Measurements from ENCODE around the gene GADD45G. TPM values are rescaled to one million over a fixed set of nuclear protein-coding genes. Genes with fewer than 3 reads are reported as not detected.

The GADD45G gene
- polyA plus RNA-seq, 4 donors, result 2.9 to 5.5 (median 4.0) TPM

GRCh38 chr9:89606624-89607311 lies 2.0 kb downstream of the GADD45G start:
- no peak for DNase-seq (ENCODE audit: low read depth in 4 of 4, low spot score in 2 of 4)

DNA sequence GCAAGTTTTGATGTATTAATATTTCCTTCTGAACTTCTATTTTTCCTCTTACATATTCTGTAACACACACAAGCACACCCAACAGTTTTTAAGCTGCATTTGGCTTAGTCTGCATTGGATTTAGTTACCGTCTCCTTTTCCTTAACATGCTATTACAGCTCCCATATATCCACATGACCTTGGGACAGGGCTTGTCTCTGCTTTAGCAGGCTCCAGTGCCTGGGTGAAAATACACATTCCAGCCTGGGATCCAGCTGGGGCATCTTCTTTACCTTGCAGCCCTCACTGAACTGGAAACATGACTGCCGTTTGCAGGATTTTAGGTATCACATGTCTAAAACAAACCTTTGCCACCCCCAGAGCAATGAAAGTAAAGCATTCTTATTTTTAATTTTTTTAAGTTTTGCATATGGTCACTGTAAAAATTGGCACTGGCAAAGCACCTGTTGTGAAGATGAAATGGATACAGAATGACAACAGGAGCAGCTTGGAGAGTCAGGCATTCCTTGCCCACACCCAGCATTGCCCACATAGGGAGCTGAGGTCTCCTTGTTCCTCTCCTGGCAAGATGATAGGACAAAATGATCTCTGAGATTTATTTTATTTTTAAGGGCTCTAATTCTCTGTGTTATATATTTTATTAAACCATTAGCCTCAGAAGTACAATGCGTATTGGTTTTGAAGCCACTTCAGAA lies 4.0 kb downstream of the GADD45G start:
- no peak for DNase-seq (ENCODE audit: low read depth in 4 of 4, low spot score in 2 of 4)

- DNase-seq (ENCODE audit: low read depth in 4 of 4, low spot score in 2 of 4), result no peak
Measured at GRCh38 chr9:89609426-89610006, 4.7 kb downstream of the GADD45G start.

DNA sequence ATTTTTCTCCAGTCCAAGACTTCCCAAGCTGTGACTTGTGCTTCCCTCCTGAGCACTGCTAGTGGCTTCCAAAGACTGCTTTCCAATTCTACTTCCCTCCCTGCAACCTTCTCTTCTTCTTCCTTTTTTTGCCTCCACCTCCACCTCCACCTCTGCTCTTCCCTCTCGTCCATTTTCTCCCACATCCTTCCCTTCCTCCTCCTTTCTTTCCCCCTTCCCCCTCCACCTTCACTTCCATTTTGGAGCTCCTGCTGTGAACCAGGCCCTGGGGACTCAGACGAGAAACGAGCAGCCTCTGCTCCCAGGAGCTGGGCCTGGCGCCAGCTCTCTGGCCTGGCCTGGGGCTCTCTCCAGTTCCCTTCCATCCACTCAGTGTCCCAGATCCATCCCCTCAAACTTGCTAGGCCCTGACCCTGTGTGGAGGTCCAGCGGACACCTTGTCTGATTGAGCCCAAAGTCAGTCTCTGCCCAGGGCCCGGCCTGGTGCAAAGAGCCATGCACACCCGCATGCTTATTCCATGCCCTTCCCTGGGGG lies 5.6 kb downstream of the GADD45G start:
- no peak for DNase-seq (ENCODE audit: low read depth in 4 of 4, low spot score in 2 of 4)

DNA sequence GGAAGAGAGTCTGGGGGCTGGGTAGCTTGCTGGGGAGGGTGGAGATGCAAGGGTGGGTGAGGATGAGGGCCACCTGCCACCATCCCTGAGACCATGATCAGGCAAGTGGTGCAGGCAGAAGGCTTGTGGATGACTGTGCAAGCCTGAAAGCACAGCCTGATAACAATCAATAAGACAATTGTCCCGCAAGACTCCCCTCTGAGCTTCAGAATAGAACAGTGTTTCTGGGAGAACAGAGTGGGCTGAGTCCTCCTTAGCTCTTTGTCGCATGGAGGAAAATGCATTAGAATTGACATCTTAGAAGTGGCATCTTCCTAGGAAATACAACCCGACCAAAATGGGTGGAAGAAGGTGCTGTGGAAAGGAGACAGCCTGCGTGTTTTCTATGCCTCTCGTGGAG lies 6.6 kb downstream of the GADD45G start:
- DNase-seq (ENCODE audit: low read depth in 4 of 4, low spot score in 2 of 4), result no peak

DNA sequence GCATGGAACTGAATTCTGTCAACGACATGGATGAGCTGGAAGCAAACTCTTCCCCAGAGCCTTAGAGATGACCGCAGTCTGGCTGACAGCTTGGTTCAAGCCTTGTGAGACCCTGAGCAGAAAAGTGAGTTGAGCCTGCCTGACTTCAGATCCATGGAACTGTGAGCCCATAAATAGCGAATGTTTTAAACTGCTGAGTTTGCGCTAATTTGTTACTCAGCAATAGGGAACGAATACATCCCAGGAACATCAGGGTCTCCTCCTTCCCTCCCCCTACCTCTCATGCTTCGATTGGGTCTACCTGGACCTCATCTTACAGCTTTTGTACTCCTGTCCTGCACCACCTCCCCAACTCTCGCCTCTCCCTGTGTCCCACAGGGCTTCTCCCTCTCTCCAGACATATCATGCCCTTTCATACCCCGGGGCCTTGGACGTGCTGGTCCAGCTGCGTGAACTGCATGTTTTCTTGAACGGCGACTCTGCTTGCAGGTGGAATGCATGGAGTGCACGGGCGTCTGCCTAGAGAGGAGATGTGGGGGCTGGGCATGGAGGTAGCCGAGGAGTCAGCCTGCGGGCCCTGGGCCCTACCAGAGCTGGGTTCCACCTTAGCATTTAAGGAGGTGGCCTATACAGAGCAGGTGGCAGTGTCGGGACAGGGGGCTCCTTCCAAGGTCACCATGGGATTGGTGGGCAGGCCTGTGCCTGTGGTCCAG lies 7.9 kb downstream of the GADD45G start:
- DNase-seq (ENCODE audit: low read depth in 4 of 4, low spot score in 2 of 4), result no peak

- no peak for DNase-seq (ENCODE audit: low read depth in 4 of 4, low spot score in 2 of 4)
Measured at GRCh38 chr9:89613912-89614892, 9.4 kb downstream of the GADD45G start.

DNA sequence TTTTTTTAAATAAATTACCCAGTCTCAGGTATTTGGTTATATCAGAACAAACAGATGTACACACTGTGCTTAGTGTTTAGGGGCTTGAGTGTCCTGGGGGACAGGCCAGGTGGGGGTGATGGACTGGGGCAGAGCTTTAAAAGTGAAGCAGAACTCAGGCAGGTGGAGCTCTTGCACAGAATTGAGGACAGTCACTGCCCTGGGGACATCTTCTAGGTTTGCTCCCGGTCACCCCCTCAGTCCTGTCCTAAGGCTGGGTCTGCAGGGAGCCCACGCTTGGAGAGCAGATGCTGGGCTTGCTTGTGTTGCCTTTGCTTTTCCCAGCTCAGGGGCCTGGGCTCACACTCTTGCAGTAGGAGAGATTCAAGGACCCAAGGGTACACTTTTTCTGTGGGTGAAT lies 10.8 kb downstream of the GADD45G start:
- DNase-seq (ENCODE audit: low read depth in 4 of 4, low spot score in 2 of 4), result no peak

GRCh38 chr9:89616411-89616810 lies 11.6 kb downstream of the GADD45G start:
- no peak for DNase-seq (ENCODE audit: low read depth in 4 of 4, low spot score in 2 of 4)

DNA sequence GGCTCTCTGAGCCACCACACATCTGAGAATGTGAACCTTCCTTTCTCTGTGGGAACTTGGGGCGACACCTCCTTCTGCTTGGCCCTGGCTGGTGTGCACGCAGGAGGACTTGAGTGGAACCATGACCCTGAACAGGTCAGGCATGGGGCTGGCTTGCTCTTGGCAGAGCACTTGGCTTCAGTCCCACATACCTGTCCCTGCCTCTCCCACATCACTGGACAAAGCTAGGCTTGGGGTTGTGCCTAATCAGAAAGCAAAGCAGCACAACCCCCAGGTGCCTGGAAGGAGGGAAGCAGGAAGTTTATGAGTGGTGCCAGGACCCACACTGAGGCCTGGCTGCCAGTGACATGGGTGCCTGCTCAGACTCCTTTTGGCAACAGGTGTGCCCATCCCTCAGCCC lies 13.2 kb downstream of the GADD45G start:
- no peak for DNase-seq (ENCODE audit: low read depth in 4 of 4, low spot score in 2 of 4)

DNA sequence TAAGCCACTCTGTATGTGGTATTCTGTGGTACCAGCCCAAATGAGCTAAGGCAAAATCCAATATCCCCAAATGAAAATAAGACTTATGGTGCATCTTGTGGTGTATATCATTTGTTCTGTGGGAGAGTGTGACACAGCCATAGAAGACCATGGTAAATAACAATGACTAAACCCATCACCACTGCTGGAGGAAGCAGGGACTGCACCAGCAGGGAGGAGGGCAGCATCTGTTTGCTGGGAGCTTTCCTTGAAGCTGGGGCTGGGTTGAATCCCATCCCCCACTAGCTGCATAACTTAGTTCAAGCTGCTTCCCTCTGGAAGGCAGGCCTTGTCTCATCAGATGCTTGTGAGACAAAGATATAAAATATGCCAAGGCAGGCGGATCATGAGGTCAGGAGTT lies 14.2 kb downstream of the GADD45G start:
- no peak for DNase-seq (ENCODE audit: low read depth in 4 of 4, low spot score in 2 of 4)

DNA sequence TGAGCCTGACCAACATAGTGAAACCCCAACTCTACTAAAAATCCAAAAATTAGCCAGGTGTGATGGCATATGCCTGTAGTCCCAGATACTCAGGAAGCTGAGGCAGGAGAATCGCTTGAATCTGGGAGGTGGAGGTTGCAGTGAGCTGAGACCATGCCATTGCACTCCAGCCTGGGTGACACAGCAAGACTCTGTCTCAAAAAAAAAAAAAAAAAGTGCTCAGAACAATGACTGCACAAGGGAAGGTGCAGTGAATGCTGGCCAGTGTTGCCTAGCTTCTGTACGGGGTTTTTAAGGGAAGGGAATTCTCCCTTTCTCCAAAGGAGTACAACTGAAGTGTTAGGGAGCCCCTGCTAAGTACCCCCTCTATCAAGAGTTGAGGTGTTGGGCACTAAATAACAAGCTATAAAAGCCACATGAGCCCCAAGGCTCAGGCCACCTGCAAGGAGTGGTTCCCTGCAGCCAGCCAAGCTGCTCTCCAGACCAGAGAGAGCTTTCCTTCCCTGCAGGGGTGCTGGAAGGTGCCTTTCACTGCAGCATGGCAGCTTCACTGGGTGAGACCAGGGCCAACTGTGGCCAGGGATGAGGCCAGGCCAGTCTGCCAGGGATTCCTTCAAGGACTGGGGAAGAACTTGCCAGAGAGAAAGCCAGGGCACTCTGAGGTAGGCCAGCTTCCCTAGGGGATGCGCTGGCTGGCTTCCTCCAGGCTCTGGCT lies 14.8 kb downstream of the GADD45G start:
- no peak for DNase-seq (ENCODE audit: low read depth in 4 of 4, low spot score in 2 of 4)

GRCh38 chr9:89621031-89621430 lies 16.2 kb downstream of the GADD45G start:
- no peak for DNase-seq (ENCODE audit: low read depth in 4 of 4, low spot score in 2 of 4)

- DNase-seq (ENCODE audit: low read depth in 4 of 4, low spot score in 2 of 4), result no peak
Measured at GRCh38 chr9:89621676-89622075, 16.9 kb downstream of the GADD45G start.

GRCh38 chr9:89622933-89623861 lies 18.4 kb downstream of the GADD45G start:
- DNase-seq (ENCODE audit: low read depth in 4 of 4, low spot score in 2 of 4), result no peak

GRCh38 chr9:89623925-89624420 lies 19.2 kb downstream of the GADD45G start:
- DNase-seq (ENCODE audit: low read depth in 4 of 4, low spot score in 2 of 4), result no peak

GRCh38 chr9:89625721-89626687 lies 21.2 kb downstream of the GADD45G start:
- DNase-seq (ENCODE audit: low read depth in 4 of 4, low spot score in 2 of 4), result no peak

Data from left renal cortex interstitium (tissue), 4 donors.